Measurements from ENCODE around the gene HIBADH.
A peak's percentile ranks its signal among the peaks of the same experiment; 100 is the strongest.
"Not testable (repeated sequence)": the region's sequence is repeated elsewhere in the genome, so short reads cannot be mapped to it uniquely, and the experiment has no call there.

The HIBADH gene

DNA sequence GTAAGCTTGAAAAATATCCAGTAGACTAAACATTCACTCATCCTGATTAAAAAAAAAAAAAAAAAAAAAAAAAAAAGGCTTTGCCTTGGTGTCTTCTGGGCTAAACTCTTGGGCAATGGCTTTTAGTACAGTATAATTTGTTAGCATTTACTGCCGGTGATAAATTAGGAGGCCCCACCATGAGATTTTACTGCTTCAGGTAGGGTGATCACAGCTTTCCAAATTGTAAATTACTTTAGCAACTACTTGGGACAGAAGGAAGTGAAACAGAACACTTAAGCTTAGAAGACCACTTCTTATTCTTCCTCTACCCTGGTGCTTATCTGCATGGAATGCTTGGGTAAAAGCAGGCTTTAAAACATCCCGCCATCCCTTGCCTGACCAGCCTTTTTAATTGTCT lies 152.1 kb downstream of the HIBADH start:
- no peak overlapping the region for H3K4me2 ChIP-seq (ENCODE audit: low read depth, low read length, poor library complexity, severe bottlenecking)
- no peak overlapping the region for H3K4me3 ChIP-seq (ENCODE audit: low read length, poor library complexity, severe bottlenecking)
- no peaks in the 10 kb centered on the region for H3K27me3 ChIP-seq (ENCODE audit: insufficient read depth, low read length, poor library complexity, severe bottlenecking)
- no peaks in the 10 kb centered on the region for H3K36me3 ChIP-seq (ENCODE audit: insufficient read depth, low read length)
- TF ChIP-seq EZH2phosphoT487 (IDR thresholded peaks at IDR 0.05; ENCODE audit: borderline replicate concordance) (no peak), CTCF (conservative IDR thresholded peaks at IDR 0.05; ENCODE audit: low read length) (no peak)
- H2AFZ ChIP-seq (ENCODE audit: low read length), result no peak overlapping the region
- no peaks in the 10 kb centered on the region for H3K4me1 ChIP-seq (ENCODE audit: insufficient read depth, low read length, poor library complexity, severe bottlenecking)
- no peaks in the 10 kb centered on the region for H3K9me3 ChIP-seq (ENCODE audit: insufficient read depth, low read depth, low read length)
- no peak overlapping the region for H3K9ac ChIP-seq (ENCODE audit: low read depth, low read length, poor library complexity, severe bottlenecking)
- no peaks in the 10 kb centered on the region for H4K20me1 ChIP-seq (ENCODE audit: insufficient read depth, low read length, poor library complexity, severe bottlenecking)
- H3K79me2 ChIP-seq (ENCODE audit: insufficient read depth, low read length), result no peaks in the 10 kb centered on the region
- no peaks in the 10 kb centered on the region for H3F3A ChIP-seq (ENCODE audit: low read depth)
- H3K9me2 ChIP-seq (replicated peaks; ENCODE audit: low read depth, low read length), result no peaks in the 10 kb centered on the region

GRCh38 chr7:27501879-27502278 lies 160.8 kb downstream of the HIBADH start:
- H3K4me1 ChIP-seq (ENCODE audit: insufficient read depth, low read length, poor library complexity, severe bottlenecking); H3K36me3 ChIP-seq (ENCODE audit: insufficient read depth, low read length); H3K4me3 ChIP-seq (ENCODE audit: low read length, poor library complexity, severe bottlenecking); H3K9me2 ChIP-seq (replicated peaks; ENCODE audit: low read depth, low read length); H4K20me1 ChIP-seq (ENCODE audit: insufficient read depth, low read length, poor library complexity, severe bottlenecking); H3K9ac ChIP-seq (ENCODE audit: low read depth, low read length, poor library complexity, severe bottlenecking); H3K27me3 ChIP-seq (ENCODE audit: insufficient read depth, low read length, poor library complexity, severe bottlenecking); H2AFZ ChIP-seq (ENCODE audit: low read length); H3K79me2 ChIP-seq (ENCODE audit: insufficient read depth, low read length); H3K9me3 ChIP-seq (ENCODE audit: insufficient read depth, low read depth, low read length); H3K4me2 ChIP-seq (ENCODE audit: low read depth, low read length, poor library complexity, severe bottlenecking); H3F3A ChIP-seq (ENCODE audit: low read depth): not testable (repeated sequence)

DNA sequence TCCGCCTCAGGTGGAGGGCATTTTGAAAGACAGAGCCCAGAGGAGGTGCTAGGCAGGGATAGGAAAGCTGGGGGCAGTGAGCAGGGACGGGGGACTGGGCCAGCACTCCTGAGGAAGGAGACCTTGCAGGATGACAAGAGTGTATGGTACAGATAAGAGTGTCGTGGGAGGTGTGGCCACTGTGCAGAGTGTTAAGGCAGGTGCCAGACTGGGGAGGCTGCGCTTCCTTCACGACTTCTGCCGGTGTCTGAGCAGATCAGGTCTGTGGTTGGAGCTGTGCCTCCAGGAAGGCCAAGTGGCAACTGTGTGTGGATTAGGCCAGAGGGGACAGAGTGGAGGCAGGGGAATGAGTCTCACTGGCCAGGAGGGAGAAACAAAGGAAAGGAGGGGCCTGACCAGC lies 161.7 kb downstream of the HIBADH start:
- Histone ChIP-seq H3F3A (ENCODE audit: low read depth) (no peaks in the 10 kb centered on the region), H4K20me1 (ENCODE audit: insufficient read depth, low read length, poor library complexity, severe bottlenecking) (no peaks in the 10 kb centered on the region), H3K9me3 (ENCODE audit: insufficient read depth, low read depth, low read length) (no peaks in the 10 kb centered on the region), H3K79me2 (ENCODE audit: insufficient read depth, low read length) (no peaks in the 10 kb centered on the region), H3K4me1 (ENCODE audit: insufficient read depth, low read length, poor library complexity, severe bottlenecking) (no peaks in the 10 kb centered on the region), H3K27me3 (ENCODE audit: insufficient read depth, low read length, poor library complexity, severe bottlenecking) (no peaks in the 10 kb centered on the region), H3K36me3 (ENCODE audit: insufficient read depth, low read length) (no peaks in the 10 kb centered on the region), H2AFZ (ENCODE audit: low read length) (0 out of 2 replicates have a peak overlapping the region, but pooled peaks have one; percentile 49), H3K9ac (ENCODE audit: low read depth, low read length, poor library complexity, severe bottlenecking) (no peak overlapping the region), H3K9me2 (replicated peaks; ENCODE audit: low read depth, low read length) (no peaks in the 10 kb centered on the region), H3K4me3 (ENCODE audit: low read length, poor library complexity, severe bottlenecking) (no peak overlapping the region), H3K4me2 (ENCODE audit: low read depth, low read length, poor library complexity, severe bottlenecking) (no peak overlapping the region)
- TF ChIP-seq EZH2phosphoT487 (IDR thresholded peaks at IDR 0.05; ENCODE audit: borderline replicate concordance), result no peak

DNA sequence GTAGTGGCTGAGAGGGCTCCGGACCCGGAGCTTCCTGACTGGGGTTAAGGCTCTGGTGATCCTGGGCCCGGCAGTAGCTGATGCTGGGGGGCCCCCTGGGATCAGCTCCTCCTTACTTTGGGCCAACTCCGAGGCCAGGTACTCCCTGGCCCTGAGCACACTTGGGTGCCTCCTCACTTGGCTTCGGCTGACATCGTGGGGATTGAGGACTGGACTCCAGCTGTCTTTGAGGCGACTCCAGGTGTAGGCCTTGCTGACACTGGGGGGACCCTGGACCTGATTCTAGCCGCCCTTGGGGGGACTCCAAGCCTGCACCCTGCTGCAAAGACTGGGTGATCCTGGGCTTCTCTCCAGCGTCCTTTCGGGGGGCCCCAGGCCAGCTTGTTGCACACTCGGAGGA lies 170.5 kb downstream of the HIBADH start:
- TF ChIP-seq EZH2phosphoT487 (IDR thresholded peaks at IDR 0.05; ENCODE audit: borderline replicate concordance), result no peak
- Histone ChIP-seq H3K27me3 (ENCODE audit: insufficient read depth, low read length, poor library complexity, severe bottlenecking) (no peaks in the 10 kb centered on the region), H3K9ac (ENCODE audit: low read depth, low read length, poor library complexity, severe bottlenecking) (no peak overlapping the region), H3K4me2 (ENCODE audit: low read depth, low read length, poor library complexity, severe bottlenecking) (no peak overlapping the region), H3F3A (ENCODE audit: low read depth) (no peaks in the 10 kb centered on the region), H3K9me2 (replicated peaks; ENCODE audit: low read depth, low read length) (no peaks in the 10 kb centered on the region), H2AFZ (ENCODE audit: low read length) (no peak overlapping the region), H3K4me3 (ENCODE audit: low read length, poor library complexity, severe bottlenecking) (no peak overlapping the region), H3K4me1 (ENCODE audit: insufficient read depth, low read length, poor library complexity, severe bottlenecking) (no peaks in the 10 kb centered on the region), H4K20me1 (ENCODE audit: insufficient read depth, low read length, poor library complexity, severe bottlenecking) (no peaks in the 10 kb centered on the region), H3K9me3 (ENCODE audit: insufficient read depth, low read depth, low read length) (no peaks in the 10 kb centered on the region), H3K36me3 (ENCODE audit: insufficient read depth, low read length) (no peaks in the 10 kb centered on the region), H3K79me2 (ENCODE audit: insufficient read depth, low read length) (no peaks in the 10 kb centered on the region)

- no peak overlapping the region for H3K4me3 ChIP-seq (ENCODE audit: low read length, poor library complexity, severe bottlenecking)
- H3K36me3 ChIP-seq (ENCODE audit: insufficient read depth, low read length), result no peaks in the 10 kb centered on the region
- H3K27me3 ChIP-seq (ENCODE audit: insufficient read depth, low read length, poor library complexity, severe bottlenecking), result no peaks in the 10 kb centered on the region
- H3K9me3 ChIP-seq (ENCODE audit: insufficient read depth, low read depth, low read length), result no peaks in the 10 kb centered on the region
- H3K4me1 ChIP-seq (ENCODE audit: insufficient read depth, low read length, poor library complexity, severe bottlenecking), result no peaks in the 10 kb centered on the region
- no peak overlapping the region for H3K9ac ChIP-seq (ENCODE audit: low read depth, low read length, poor library complexity, severe bottlenecking)
- H3K4me2 ChIP-seq (ENCODE audit: low read depth, low read length, poor library complexity, severe bottlenecking), result no peak overlapping the region
- no peaks in the 10 kb centered on the region for H3K9me2 ChIP-seq (replicated peaks; ENCODE audit: low read depth, low read length)
- no peak for TF ChIP-seq CTCF (conservative IDR thresholded peaks at IDR 0.05; ENCODE audit: low read length)
- no peak for TF ChIP-seq EZH2phosphoT487 (IDR thresholded peaks at IDR 0.05; ENCODE audit: borderline replicate concordance)
- H2AFZ ChIP-seq (ENCODE audit: low read length), result no peak overlapping the region
- H3F3A ChIP-seq (ENCODE audit: low read depth), result no peaks in the 10 kb centered on the region
- no peaks in the 10 kb centered on the region for H3K79me2 ChIP-seq (ENCODE audit: insufficient read depth, low read length)
- no peaks in the 10 kb centered on the region for H4K20me1 ChIP-seq (ENCODE audit: insufficient read depth, low read length, poor library complexity, severe bottlenecking)
Measured at GRCh38 chr7:27491534-27491933, 171.1 kb downstream of the HIBADH start.

Measured in Loucy (cell line).